H1 (cell line): ENCODE data around the gene WDR90. TPM values are rescaled to one million over a fixed set of nuclear protein-coding genes. Genes with fewer than 3 reads are reported as not detected.
A peak's percentile ranks its signal among the peaks of the same experiment; 100 is the strongest.

ENCODE experiments used
- CBX8 ChIP-seq: fragments of 300-800, 300-1000 bp; sonication (generic); IDR thresholded peaks from 2 replicates; pipeline ENCODE4 v1.7.1; 2016; ENCODE audit warnings: low read depth, low read length, borderline replicate concordance
- EGR1 ChIP-seq: IDR thresholded peaks from 2 replicates; pipeline ENCODE4 v1.6.1; 2011; ENCODE audit warnings: low read depth, low read length, borderline replicate concordance
- polyA plus RNA-seq, 7 experiments: library from polyadenylated mRNA; depleted of rRNA in 3 of 7; stranded (reverse) in 5 of 7; unstranded in 2 of 7; fragments of >200 nt in 5 of 7; fragments of 200-250 nt in 2 of 7; gene quantifications; 1 replicate in 5 of 7; 2 replicates in 1 of 7; 4 replicates in 1 of 7; pipeline versions ENCODE4 v1.2.1 to v1.2.3, GENCODE V29; 2011 to 2013; ENCODE audit warnings: missing spikeins in 2 of 7, mixed read lengths in 2 of 7
- total RNA-seq: library from RNA; stranded (reverse); fragmentation: NEBNext Ultra II Directional; extraction: Animal tissue kit (Norgen Biotek cat#: 25700); gene quantifications from 2 replicates; pipeline ENCODE4 v1.2.1, GENCODE V29; 2021
- TF ChIP-seq, protein P1 (sequence below), 3 experiments: IDR thresholded peaks; 1 replicate in 2 of 3; 2 replicates in 1 of 3; pipeline versions ENCODE4 v1.5.1 to v1.6.1; 2011; ENCODE audit warnings: low read length in 3 of 3, mild to moderate bottlenecking in 3 of 3, inconsistent platforms in 2 of 3, low read depth in 1 of 3, moderate library complexity in 1 of 3; ENCODE audit not compliant: insufficient read depth in 1 of 3; ENCODE audit errors: control extremely low read depth in 1 of 3

WDR90 gene
- total and polyA plus RNA-seq, 2 of the 8 experiments (the other 6 are each of a cell fraction or from before 2014, with no cell fraction given) = 24.0 to 47.2 TPM

DNA sequence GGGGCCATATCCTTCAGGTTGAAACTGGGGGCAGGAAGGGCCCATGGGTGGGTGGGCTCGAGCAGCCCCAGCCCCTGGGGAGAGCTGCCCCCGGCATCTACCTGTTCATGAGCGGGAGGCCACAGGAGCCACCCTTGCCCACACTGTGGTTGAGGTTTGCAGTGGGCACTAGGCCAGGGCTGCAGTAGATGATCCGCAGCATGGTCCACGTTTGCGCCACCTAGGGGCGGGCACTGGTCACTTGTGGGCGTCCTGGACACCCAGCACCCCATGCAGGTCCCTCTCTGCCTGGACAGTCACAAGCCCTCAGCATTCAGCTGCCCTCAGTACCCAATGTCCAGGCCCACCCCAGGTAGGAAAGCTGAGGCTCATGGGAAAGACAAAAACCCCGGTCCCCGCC lies 36.8 kb downstream of the WDR90 start (continued):
- 0 out of 2 replicates have a peak, but pooled peaks have one; percentile 48 for TF ChIP-seq EGR1
- no peak for TF ChIP-seq CBX8
- TF ChIP-seq, protein P1, sequence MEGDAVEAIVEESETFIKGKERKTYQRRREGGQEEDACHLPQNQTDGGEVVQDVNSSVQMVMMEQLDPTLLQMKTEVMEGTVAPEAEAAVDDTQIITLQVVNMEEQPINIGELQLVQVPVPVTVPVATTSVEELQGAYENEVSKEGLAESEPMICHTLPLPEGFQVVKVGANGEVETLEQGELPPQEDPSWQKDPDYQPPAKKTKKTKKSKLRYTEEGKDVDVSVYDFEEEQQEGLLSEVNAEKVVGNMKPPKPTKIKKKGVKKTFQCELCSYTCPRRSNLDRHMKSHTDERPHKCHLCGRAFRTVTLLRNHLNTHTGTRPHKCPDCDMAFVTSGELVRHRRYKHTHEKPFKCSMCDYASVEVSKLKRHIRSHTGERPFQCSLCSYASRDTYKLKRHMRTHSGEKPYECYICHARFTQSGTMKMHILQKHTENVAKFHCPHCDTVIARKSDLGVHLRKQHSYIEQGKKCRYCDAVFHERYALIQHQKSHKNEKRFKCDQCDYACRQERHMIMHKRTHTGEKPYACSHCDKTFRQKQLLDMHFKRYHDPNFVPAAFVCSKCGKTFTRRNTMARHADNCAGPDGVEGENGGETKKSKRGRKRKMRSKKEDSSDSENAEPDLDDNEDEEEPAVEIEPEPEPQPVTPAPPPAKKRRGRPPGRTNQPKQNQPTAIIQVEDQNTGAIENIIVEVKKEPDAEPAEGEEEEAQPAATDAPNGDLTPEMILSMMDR (IDR thresholded peaks at IDR 0.05; ENCODE audit: control extremely low read depth in 1 of 3, insufficient read depth in 1 of 3, low read depth in 1 of 3, low read length in 3 of 3) = peak in 2 of 3 experiments; percentile 52 to 80; a peak in 3 of 4 replicates
- TF ChIP-seq, all 59 proteins: peak for 5
